ENCODE data around the gene STT3B.

STT3B gene

DNA sequence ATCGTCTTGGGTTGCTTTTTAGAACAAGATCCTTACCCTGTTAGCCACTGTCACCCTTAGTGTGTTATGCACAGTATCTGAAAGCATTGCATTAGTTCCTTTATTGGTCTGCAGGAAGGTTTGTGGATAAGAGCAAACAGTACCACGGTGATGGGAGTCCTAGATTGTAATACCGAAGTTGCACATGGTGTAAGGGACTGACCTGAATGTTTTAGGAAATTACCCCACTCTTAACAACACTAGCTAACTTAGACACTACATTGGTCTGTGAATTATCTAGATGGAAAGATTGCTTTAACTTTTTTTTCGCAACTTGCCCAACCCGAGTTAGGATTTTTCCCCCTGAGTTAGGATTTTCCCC, 1.3 kb downstream of the STT3B start:
- no peak for DNase-seq (ENCODE audit: low read depth, low spot score)
- TF ChIP-seq FOXP2 (optimal IDR thresholded peaks at IDR 0.05; ENCODE audit: control extremely low read depth, extremely low read length, insufficient read depth) (no peak), POLR2AphosphoS5 (IDR thresholded peaks at IDR 0.05; ENCODE audit: borderline replicate concordance, low read depth, low read length) (no peak), EZH2 (IDR thresholded peaks at IDR 0.05) (no peak)
- H3K9ac ChIP-seq (ENCODE audit: insufficient read length): peak overlapping the region; percentile 77
- no peaks in the 10 kb centered on the region for H3K9me3 ChIP-seq (ENCODE audit: low read depth, low read length)
- H3K27ac ChIP-seq: no peak overlapping the region
- peak overlapping the region; percentile 84 for H3K4me3 ChIP-seq
- H3K36me3 ChIP-seq (ENCODE audit: insufficient read depth, low read length): peaks cover 12% of the 10 kb centered on the region

DNA sequence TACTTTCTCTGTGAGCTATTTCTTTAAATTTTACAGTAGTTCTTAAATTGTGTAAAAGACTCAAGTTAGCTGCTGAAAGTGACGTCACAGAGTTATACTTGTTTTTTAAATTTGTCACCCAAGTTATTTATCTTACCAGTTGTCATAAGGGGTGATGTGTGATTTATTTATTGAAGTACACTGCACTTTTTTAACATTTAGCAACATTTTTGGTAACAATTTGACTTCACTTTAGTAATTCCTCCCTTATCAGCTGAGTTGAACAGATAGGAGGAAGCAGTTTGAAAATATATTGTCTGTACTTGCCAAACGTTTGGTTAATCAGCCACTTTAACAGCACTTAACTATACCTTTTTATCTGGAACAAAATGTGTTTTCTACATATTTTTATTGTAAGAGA, 3.8 kb downstream of the STT3B start:
- H3K36me3 ChIP-seq (ENCODE audit: insufficient read depth, low read length): peaks cover 15% of the 10 kb centered on the region
- DNase-seq (ENCODE audit: low read depth, low spot score): no peak

DNA sequence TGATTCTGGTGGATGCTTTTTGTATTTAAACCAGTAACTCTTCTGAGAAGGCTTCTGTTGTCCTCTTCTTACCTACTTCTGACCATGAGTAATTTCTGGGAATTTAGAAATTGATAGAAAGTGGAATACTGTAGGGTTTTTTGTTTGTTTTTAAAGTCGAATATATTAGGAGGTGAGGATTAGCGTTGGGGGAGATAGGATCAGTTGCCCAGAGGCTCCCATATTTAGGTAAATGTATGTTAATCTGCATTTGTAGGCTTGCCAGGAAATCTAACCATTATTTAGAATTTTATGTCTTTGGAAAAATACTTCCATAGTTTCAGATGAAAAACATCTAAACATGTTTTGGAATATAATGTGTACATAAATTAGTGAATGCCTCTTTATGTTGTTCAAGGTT, 6.1 kb downstream of the STT3B start:
- TF ChIP-seq POLR2AphosphoS5 (IDR thresholded peaks at IDR 0.05; ENCODE audit: borderline replicate concordance, low read depth, low read length) (no peak), FOXP2 (optimal IDR thresholded peaks at IDR 0.05; ENCODE audit: control extremely low read depth, extremely low read length, insufficient read depth) (no peak), EZH2 (IDR thresholded peaks at IDR 0.05) (no peak)

More for the DNA sequence above, 3.8 kb downstream of the STT3B start:
- H3K9me3 ChIP-seq (ENCODE audit: low read depth, low read length): no peaks in the 10 kb centered on the region
- TF ChIP-seq POLR2AphosphoS5 (IDR thresholded peaks at IDR 0.05; ENCODE audit: borderline replicate concordance, low read depth, low read length): no peak
- TF ChIP-seq EZH2 (IDR thresholded peaks at IDR 0.05): no peak
- TF ChIP-seq FOXP2 (optimal IDR thresholded peaks at IDR 0.05; ENCODE audit: control extremely low read depth, extremely low read length, insufficient read depth): no peak
- no peak overlapping the region for H3K9ac ChIP-seq (ENCODE audit: insufficient read length)
- no peak overlapping the region for H3K4me3 ChIP-seq
- no peak overlapping the region for H3K27ac ChIP-seq

DNA sequence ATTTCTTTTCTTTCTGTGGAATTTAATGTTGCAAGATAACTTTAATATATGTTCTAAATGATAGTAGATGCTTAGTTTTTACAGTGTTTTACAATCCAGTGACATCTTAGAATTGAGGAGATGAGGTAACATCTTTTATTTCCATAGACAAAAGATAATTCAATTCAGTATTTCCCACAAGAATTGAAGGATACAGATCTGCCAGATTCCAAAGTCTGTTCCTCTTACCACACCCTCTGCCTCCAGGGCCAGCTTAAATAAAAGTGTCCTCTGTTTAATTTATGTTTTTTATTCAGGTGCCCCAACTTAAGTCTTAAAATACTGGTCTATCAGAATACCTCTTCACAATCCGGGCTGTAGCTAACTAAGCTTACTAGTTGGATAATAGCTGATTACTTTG, 6.5 kb downstream of the STT3B start:
- no peak overlapping the region for H3K27ac ChIP-seq
- H3K9me3 ChIP-seq (ENCODE audit: low read depth, low read length): no peaks in the 10 kb centered on the region
- no peak for TF ChIP-seq EZH2 (IDR thresholded peaks at IDR 0.05)
- no peak for TF ChIP-seq POLR2AphosphoS5 (IDR thresholded peaks at IDR 0.05; ENCODE audit: borderline replicate concordance, low read depth, low read length)
- TF ChIP-seq FOXP2 (optimal IDR thresholded peaks at IDR 0.05; ENCODE audit: control extremely low read depth, extremely low read length, insufficient read depth): no peak
- H3K36me3 ChIP-seq (ENCODE audit: insufficient read depth, low read length): peaks cover 15% of the 10 kb centered on the region
- no peak overlapping the region for H3K4me3 ChIP-seq
- no peak for DNase-seq (ENCODE audit: low read depth, low spot score)
- no peak overlapping the region for H3K9ac ChIP-seq (ENCODE audit: insufficient read length)

More for the DNA sequence above, 6.1 kb downstream of the STT3B start:
- no peak overlapping the region for H3K27ac ChIP-seq
- H3K4me3 ChIP-seq: no peak overlapping the region
- H3K36me3 ChIP-seq (ENCODE audit: insufficient read depth, low read length): peaks cover 15% of the 10 kb centered on the region
- H3K9ac ChIP-seq (ENCODE audit: insufficient read length): no peak overlapping the region
- H3K9me3 ChIP-seq (ENCODE audit: low read depth, low read length): no peaks in the 10 kb centered on the region
- no peak for DNase-seq (ENCODE audit: low read depth, low spot score)

DNA sequence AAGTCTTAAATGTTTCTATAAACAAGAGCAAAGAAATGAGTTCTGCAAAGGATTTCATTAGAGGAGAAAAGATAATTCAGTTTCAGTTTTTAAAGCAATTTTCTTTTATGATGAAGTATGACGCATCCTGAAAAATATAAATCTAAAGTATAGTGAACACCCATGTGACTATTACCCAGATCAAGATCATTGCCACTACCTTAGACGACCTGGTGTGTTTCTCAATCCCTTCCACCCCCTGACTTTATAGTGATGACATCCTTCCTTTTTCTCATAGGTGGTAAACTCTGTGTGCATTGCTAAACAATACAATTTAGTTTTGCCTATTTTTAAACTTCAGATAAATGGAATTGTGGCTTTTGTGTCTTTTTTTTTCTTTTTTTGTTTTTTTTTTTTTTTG, 8.4 kb downstream of the STT3B start:
- Histone ChIP-seq H3K4me3 (no peak overlapping the region), H3K27ac (no peak overlapping the region), H3K9ac (ENCODE audit: insufficient read length) (no peak overlapping the region), H3K9me3 (ENCODE audit: low read depth, low read length) (no peaks in the 10 kb centered on the region), H3K36me3 (ENCODE audit: insufficient read depth, low read length) (peaks cover 15% of the 10 kb centered on the region)
- no peak for DNase-seq (ENCODE audit: low read depth, low spot score)
- no peak for TF ChIP-seq POLR2AphosphoS5 (IDR thresholded peaks at IDR 0.05; ENCODE audit: borderline replicate concordance, low read depth, low read length)
- TF ChIP-seq EZH2 (IDR thresholded peaks at IDR 0.05): no peak
- no peak for TF ChIP-seq FOXP2 (optimal IDR thresholded peaks at IDR 0.05; ENCODE audit: control extremely low read depth, extremely low read length, insufficient read depth)

DNA sequence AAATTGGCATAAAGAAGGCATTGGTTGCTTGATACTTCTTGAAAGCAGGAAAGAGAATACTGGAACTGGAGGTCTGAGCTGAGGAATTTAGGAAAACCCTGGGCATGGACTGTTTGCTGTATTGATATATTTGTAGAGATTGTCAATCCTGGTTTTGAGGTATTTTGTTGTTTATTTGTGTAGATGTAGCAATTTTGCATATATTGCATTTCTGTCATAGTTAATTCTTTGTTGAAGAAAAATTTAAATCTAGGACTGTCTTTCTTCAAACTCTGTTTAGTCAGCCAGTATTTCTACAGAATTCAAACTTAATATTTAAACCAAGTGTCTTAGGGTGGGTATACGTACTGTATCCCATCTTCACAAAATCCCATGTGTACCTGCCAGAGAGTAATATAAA, 9.5 kb downstream of the STT3B start:
- H3K36me3 ChIP-seq (ENCODE audit: insufficient read depth, low read length): peaks cover 6% of the 10 kb centered on the region
- H3K9ac ChIP-seq (ENCODE audit: insufficient read length): no peak overlapping the region

DNA sequence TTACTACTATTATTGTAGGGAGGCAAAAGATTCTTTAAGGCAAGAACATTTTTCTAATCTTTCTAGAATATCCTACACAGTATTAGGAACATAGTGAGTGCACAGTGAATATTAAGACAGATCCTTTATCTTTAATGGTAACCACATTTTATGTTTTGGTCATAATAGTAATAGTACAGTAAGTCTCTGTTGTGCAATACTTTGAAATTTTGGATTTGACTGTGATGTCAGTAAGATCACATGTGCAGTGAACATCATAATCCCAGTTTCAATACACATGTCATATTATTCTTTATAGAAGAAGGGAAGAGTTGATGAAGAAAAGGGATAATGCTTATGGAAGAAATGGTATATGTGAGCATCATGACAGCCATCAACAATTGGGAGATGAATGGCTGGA, 10.7 kb downstream of the STT3B start:
- no peak overlapping the region for H3K4me3 ChIP-seq
- no peaks in the 10 kb centered on the region for H3K9me3 ChIP-seq (ENCODE audit: low read depth, low read length)
- no peak for DNase-seq (ENCODE audit: low read depth, low spot score)
- no peak overlapping the region for H3K9ac ChIP-seq (ENCODE audit: insufficient read length)
- H3K36me3 ChIP-seq (ENCODE audit: insufficient read depth, low read length): peaks cover 3% of the 10 kb centered on the region
- H3K27ac ChIP-seq: no peak overlapping the region
- TF ChIP-seq POLR2AphosphoS5 (IDR thresholded peaks at IDR 0.05; ENCODE audit: borderline replicate concordance, low read depth, low read length): no peak
- TF ChIP-seq FOXP2 (optimal IDR thresholded peaks at IDR 0.05; ENCODE audit: control extremely low read depth, extremely low read length, insufficient read depth): no peak
- no peak for TF ChIP-seq EZH2 (IDR thresholded peaks at IDR 0.05)

More for the DNA sequence above, 9.5 kb downstream of the STT3B start:
- H3K9me3 ChIP-seq (ENCODE audit: low read depth, low read length): no peaks in the 10 kb centered on the region
- H3K4me3 ChIP-seq: no peak overlapping the region
- no peak overlapping the region for H3K27ac ChIP-seq
- DNase-seq (ENCODE audit: low read depth, low spot score): no peak
- TF ChIP-seq EZH2 (IDR thresholded peaks at IDR 0.05) (no peak), FOXP2 (optimal IDR thresholded peaks at IDR 0.05; ENCODE audit: control extremely low read depth, extremely low read length, insufficient read depth) (no peak), POLR2AphosphoS5 (IDR thresholded peaks at IDR 0.05; ENCODE audit: borderline replicate concordance, low read depth, low read length) (no peak)

DNA sequence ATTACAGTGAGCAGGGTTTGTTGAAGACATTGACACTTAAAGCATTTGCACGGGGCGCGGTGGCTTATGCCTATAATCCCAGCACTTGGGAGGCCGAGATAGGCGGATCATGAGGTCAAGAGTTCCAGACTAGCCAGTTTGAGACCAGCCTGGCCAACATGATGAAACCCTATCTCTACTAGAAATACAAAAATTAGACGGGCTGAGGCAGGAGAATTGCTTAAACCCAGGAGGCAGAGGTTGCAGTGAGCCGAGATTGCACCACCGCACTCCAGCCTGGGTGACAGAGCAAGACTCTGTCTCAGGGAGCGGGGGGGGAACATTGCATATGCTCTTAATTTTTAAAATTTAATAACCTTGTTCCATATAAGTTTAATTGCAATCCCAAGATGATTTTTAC, 11.9 kb downstream of the STT3B start:
- no peak for DNase-seq (ENCODE audit: low read depth, low spot score)
- Histone ChIP-seq H3K4me3 (no peak overlapping the region), H3K9me3 (ENCODE audit: low read depth, low read length) (no peaks in the 10 kb centered on the region), H3K36me3 (ENCODE audit: insufficient read depth, low read length) (no peaks in the 10 kb centered on the region; the same call in 1 of the 2 replicates), H3K9ac (ENCODE audit: insufficient read length) (no peak overlapping the region), H3K27ac (no peak overlapping the region)
- TF ChIP-seq FOXP2 (optimal IDR thresholded peaks at IDR 0.05; ENCODE audit: control extremely low read depth, extremely low read length, insufficient read depth): no peak

DNA sequence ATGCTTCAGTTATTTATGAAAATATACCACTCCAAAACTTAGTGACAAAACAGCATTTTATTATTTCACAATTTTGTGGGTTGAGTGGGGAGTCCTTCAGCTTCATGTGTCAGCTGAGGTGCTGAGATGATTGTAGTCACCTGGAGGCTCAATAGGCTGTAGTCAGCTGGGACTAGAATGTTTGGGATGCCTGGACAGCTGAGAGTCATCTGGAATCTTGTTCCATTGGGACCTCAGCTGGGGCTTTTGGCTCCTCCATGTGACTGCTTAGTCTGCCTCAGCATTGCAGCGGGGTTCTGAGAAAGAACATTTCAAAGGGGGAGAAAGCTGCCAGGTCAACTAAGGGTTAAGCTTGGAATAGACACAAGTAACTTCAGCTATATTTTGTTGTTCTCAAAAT, 13.4 kb downstream of the STT3B start:
- no peak for TF ChIP-seq POLR2AphosphoS5 (IDR thresholded peaks at IDR 0.05; ENCODE audit: borderline replicate concordance, low read depth, low read length)
- TF ChIP-seq EZH2 (IDR thresholded peaks at IDR 0.05): no peak
- no peak for TF ChIP-seq FOXP2 (optimal IDR thresholded peaks at IDR 0.05; ENCODE audit: control extremely low read depth, extremely low read length, insufficient read depth)
- no peaks in the 10 kb centered on the region; the same call in 1 of the 2 replicates for H3K36me3 ChIP-seq (ENCODE audit: insufficient read depth, low read length)
- no peak overlapping the region for H3K9ac ChIP-seq (ENCODE audit: insufficient read length)
- no peak for DNase-seq (ENCODE audit: low read depth, low spot score)
- H3K9me3 ChIP-seq (ENCODE audit: low read depth, low read length): no peaks in the 10 kb centered on the region
- no peak overlapping the region for H3K27ac ChIP-seq
- no peak overlapping the region for H3K4me3 ChIP-seq
